CD4-positive, alpha-beta T cell (primary cell): ENCODE measurements around the gene FAM3B. TPM values are rescaled to one million over a fixed set of nuclear protein-coding genes. Genes with fewer than 3 reads are reported as not detected.

ENCODE experiments used
- ATAC-seq: fragments of 200-7000 bp; cut with Tn5 transposase; one replicate; pipeline ENCODE4 v1.10.0; 2022; ENCODE audit warnings: mild to moderate bottlenecking; ENCODE audit not compliant: poor library complexity
- CTCF ChIA-PET: fragments of 350-600 bp; sonication (Branson Sonifier 250); formaldehyde crosslinking; loops from one replicate; lab custom pipeline; 2021; ENCODE audit warnings: antibody characterized with exemption, inconsistent platforms; lab: Charles Lee
- POLR2A ChIA-PET: fragments of 350-600 bp; sonication (Branson Sonifier 250); formaldehyde crosslinking; loops from one replicate; lab custom pipeline; 2021; ENCODE audit warnings: antibody characterized with exemption, inconsistent platforms; lab: Charles Lee
- DNase-seq, 14 experiments: peaks; one replicate each; pipeline ENCODE4 v3.0.0-alpha.2; 2013 to 2020; ENCODE audit warnings: mixed read lengths in 2 of 14
- H3K27ac ChIP-seq, 2 donors: one replicate each; pipeline versions ENCODE4 v1.5.1 to v1.7.0; 2013; ENCODE audit warnings: low read length in 2 of 2, low read depth in 1 of 2, mild to moderate bottlenecking in 1 of 2
- H3K27me3 ChIP-seq, 2 experiments: 1 replicate in 1 of 2; 2 replicates in 1 of 2; pipeline versions ENCODE4 v1.6.1 to v1.7.0; 2013; ENCODE audit warnings: low read length in 2 of 2, control low read depth in 1 of 2, mild to moderate bottlenecking in 1 of 2, moderate library complexity in 1 of 2; ENCODE audit not compliant: insufficient read depth in 2 of 2, control insufficient read depth in 1 of 2
- H3K36me3 ChIP-seq: one replicate; pipeline ENCODE4 v1.6.1; 2013; ENCODE audit warnings: low read length, control low read depth; ENCODE audit not compliant: insufficient read depth
- H3K4me1 ChIP-seq: one replicate; pipeline ENCODE4 v1.6.1; 2013; ENCODE audit warnings: low read length, control low read depth; ENCODE audit not compliant: insufficient read depth
- H3K4me3 ChIP-seq: one replicate; pipeline ENCODE4 v1.5.1; 2013; ENCODE audit warnings: mild to moderate bottlenecking, low read length, moderate library complexity
- H3K9me3 ChIP-seq, 2 experiments: 1 replicate in 1 of 2; 2 replicates in 1 of 2; pipeline versions ENCODE4 v1.6.1 to v1.7.0; 2013; ENCODE audit warnings: low read length in 2 of 2, mild to moderate bottlenecking in 2 of 2, control low read depth in 1 of 2, moderate library complexity in 1 of 2; ENCODE audit not compliant: control insufficient read depth in 1 of 2, insufficient read depth in 1 of 2
- H3K27ac Mint-ChIP-seq: one replicate; pipeline ENCODE4 v1.8.0; 2020; ENCODE audit warnings: mixed read lengths
- H3K27me3 Mint-ChIP-seq: one replicate; pipeline ENCODE4 v1.8.0; 2021; ENCODE audit warnings: mixed read lengths
- H3K36me3 Mint-ChIP-seq: one replicate; pipeline ENCODE4 v1.8.0; 2021; ENCODE audit warnings: low read depth, mixed read lengths
- H3K4me1 Mint-ChIP-seq: one replicate; pipeline ENCODE4 v1.8.0; 2021; ENCODE audit warnings: low read depth, mixed read lengths
- H3K4me3 Mint-ChIP-seq: one replicate; pipeline ENCODE4 v1.8.0; 2020; ENCODE audit warnings: mild to moderate bottlenecking, mixed read lengths
- H3K9me3 Mint-ChIP-seq: one replicate; pipeline ENCODE4 v1.8.0; 2020; ENCODE audit warnings: mixed read lengths
- CTCF ChIP-seq: fragments of 200-600 bp; IDR thresholded peaks from one replicate; pipeline ENCODE4 v1.8.0; 2022; ENCODE audit warnings: antibody characterized with exemption, mild to moderate bottlenecking
- intact Hi-C, 2 experiments: fragments of 100-400 bp; cut with DNase I in 1 of 2; cut with micrococcal nuclease in 1 of 2; formaldehyde crosslinking; loops; one replicate each; pipeline versions ENCODE4 v1.15.1 to v1.9.0; 2023 to 2025; cut with DNase I, micrococcal nuclease
- total RNA-seq, 174 experiments: library from RNA in 2 of 174; stranded (reverse) in 2 of 174; gene quantifications; one replicate each; pipeline ENCODE4 v1.2.3 and lab custom pipeline; 2021 to 2026

Gene FAM3B
- total RNA-seq, 2 experiments from 2014 or later: not detected

GRCh38 chr21:41369920-41370839 lies 53.6 kb downstream of the FAM3B start:
- H3K36me3 Mint-ChIP-seq: peaks cover 69% of the 10 kb centered on the region
- H3K4me1 Mint-ChIP-seq: peaks cover 84% of the 10 kb centered on the region
- H3K4me3 ChIP-seq: peak overlapping the region; percentile 61
- no peaks in the 10 kb centered on the region for H3K27me3 ChIP-seq
- DNase-seq: peak in 11 of 14 experiments; percentile 24 to 72 (median 44)
- H3K27ac ChIP-seq: peak overlapping the region; percentile 81
- H3K27ac Mint-ChIP-seq: peak overlapping the region; percentile 98
- ChIA-PET CTCF (interaction anchor here (2.5 kb wide), 1 partner anchor 87 kb away, joined by 9 read pairs; no protein-coding TSS in a partner anchor), POLR2A (interaction anchor here (0.9 to 6.6 kb wide), 10 partner anchors 8 to 90 kb away, joined by 3 to 87 read pairs (median 7); partner anchors contain the start of genes MX1 and MX2)
- H3K9me3 ChIP-seq: no peaks in the 10 kb centered on the region
- H3K4me3 Mint-ChIP-seq: peak overlapping the region; percentile 88
- peaks cover 72% of the 10 kb centered on the region for H3K4me1 ChIP-seq
- H3K36me3 ChIP-seq: peaks cover 55% of the 10 kb centered on the region
- no peak for TF ChIP-seq CTCF
- intact Hi-C loops: loop anchor here (5.0 to 10.0 kb wide), 3 partner anchors 37 to 88 kb away; no protein-coding TSS in a partner anchor
- no peaks in the 10 kb centered on the region for H3K9me3 Mint-ChIP-seq
- peak; percentile 50 for ATAC-seq
- no peaks in the 10 kb centered on the region for H3K27me3 Mint-ChIP-seq

GRCh38 chr21:41370840-41371684 lies 54.5 kb downstream of the FAM3B start:
- Histone ChIP-seq H3K4me3 (no peak overlapping the region), H3K27me3 (no peaks in the 10 kb centered on the region), H3K27ac (peak overlapping the region in 1 of 2 donors; percentile 81), H3K9me3 (no peaks in the 10 kb centered on the region), H3K36me3 (peaks cover 50% of the 10 kb centered on the region), H3K4me1 (peaks cover 67% of the 10 kb centered on the region)
- intact Hi-C loops: loop anchor here (5.0 to 10.0 kb wide), 3 partner anchors 36 to 89 kb away; no protein-coding TSS in a partner anchor
- Mint-ChIP-seq H3K27ac (peak overlapping the region; percentile 98), H3K4me3 (peak overlapping the region; percentile 88), H3K27me3 (no peaks in the 10 kb centered on the region), H3K36me3 (peaks cover 66% of the 10 kb centered on the region), H3K4me1 (peaks cover 75% of the 10 kb centered on the region), H3K9me3 (no peaks in the 10 kb centered on the region)
- no peak for DNase-seq
- CTCF ChIA-PET: interaction anchor here (2.5 kb wide), 1 partner anchor 88 kb away, joined by 9 read pairs; no protein-coding TSS in a partner anchor
- no peak for TF ChIP-seq CTCF
- no peak for ATAC-seq
- POLR2A ChIA-PET: interaction anchor here (1.5 to 6.6 kb wide), 4 partner anchors 9 to 87 kb away, joined by 3 to 87 read pairs (median 45); partner anchors contain the start of genes MX1 and MX2

GRCh38 chr21:41371685-41372030 lies 55.1 kb downstream of the FAM3B start:
- intact Hi-C loops: loop anchor here (5.0 to 10.0 kb wide), 3 partner anchors 36 to 89 kb away; no protein-coding TSS in a partner anchor
- TF ChIP-seq CTCF: no peak
- Mint-ChIP-seq H3K27ac (peak overlapping the region; percentile 98), H3K4me1 (peaks cover 71% of the 10 kb centered on the region), H3K27me3 (no peaks in the 10 kb centered on the region), H3K4me3 (peak overlapping the region; percentile 88), H3K36me3 (peaks cover 66% of the 10 kb centered on the region), H3K9me3 (no peaks in the 10 kb centered on the region)
- no peak overlapping the region for H3K4me3 ChIP-seq
- H3K27ac ChIP-seq: no peak overlapping the region
- H3K4me1 ChIP-seq: peaks cover 62% of the 10 kb centered on the region
- CTCF ChIA-PET: no interaction called here
- DNase-seq: no peak
- no peaks in the 10 kb centered on the region for H3K27me3 ChIP-seq
- POLR2A ChIA-PET: interaction anchor here (6.6 kb wide), 1 partner anchor 10 kb away, joined by 71 read pairs; the partner anchor contains the start of gene MX2
- no peak for ATAC-seq
- H3K9me3 ChIP-seq: no peaks in the 10 kb centered on the region
- H3K36me3 ChIP-seq: peaks cover 48% of the 10 kb centered on the region
